HG02623 (cell line): ENCODE measurements around the gene NAV2.

Source experiments
- ATAC-seq: cut with Tn5 transposase; IDR thresholded peaks from one replicate; pipeline ENCODE4 v1.9.1; 2021; ENCODE audit warnings: moderate library complexity; ENCODE audit not compliant: unreplicated experiment

Gene NAV2

GRCh38 chr11:19963697-19964387, 251.2 kb downstream of the NAV2 start:
- ATAC-seq = no peak

DNA sequence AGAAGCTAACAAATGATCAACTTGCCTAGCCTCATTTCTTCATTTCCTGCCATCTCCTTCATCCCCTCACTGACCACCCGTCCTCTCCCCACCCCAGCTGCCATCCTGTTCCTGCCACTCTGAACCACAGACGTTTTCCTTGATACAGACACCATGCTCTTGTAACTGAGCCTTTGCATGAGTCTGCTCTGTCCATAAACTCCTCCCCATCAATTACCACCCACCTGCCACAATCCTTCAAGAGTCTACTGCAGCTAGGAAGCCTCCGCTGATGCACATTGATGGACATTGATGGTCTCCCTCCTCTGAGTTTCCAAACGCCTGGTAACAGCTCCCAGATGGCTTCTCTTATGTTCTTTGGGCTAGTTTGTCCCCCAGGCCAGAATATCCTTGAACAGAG, 253.8 kb downstream of the NAV2 start:
- no peak for ATAC-seq

- no peak for ATAC-seq
Measured at GRCh38 chr11:19966927-19967326, 254.3 kb downstream of the NAV2 start.

DNA sequence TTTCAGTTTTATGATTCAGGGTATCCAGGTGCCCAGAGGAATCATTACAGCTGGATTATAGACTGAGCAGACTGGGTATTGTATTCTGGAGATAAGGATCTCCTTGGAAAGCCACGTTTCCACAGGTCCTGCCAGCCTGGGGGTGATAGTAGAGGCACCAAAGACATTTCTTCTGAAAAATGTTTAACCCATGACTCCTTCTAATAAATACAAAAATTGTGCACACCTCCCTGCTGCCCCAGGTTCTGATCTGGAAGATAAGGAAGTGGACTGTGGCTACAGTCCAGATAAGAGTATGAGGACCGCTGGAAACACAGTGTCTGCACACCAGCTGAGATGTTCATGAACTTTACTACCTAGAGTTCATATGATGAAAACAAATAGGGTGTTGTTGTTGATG, 255.2 kb downstream of the NAV2 start:
- no peak for ATAC-seq

GRCh38 chr11:19968860-19969259, 256.2 kb downstream of the NAV2 start:
- no peak for ATAC-seq

GRCh38 chr11:19970944-19971343, 258.3 kb downstream of the NAV2 start:
- ATAC-seq = no peak

DNA sequence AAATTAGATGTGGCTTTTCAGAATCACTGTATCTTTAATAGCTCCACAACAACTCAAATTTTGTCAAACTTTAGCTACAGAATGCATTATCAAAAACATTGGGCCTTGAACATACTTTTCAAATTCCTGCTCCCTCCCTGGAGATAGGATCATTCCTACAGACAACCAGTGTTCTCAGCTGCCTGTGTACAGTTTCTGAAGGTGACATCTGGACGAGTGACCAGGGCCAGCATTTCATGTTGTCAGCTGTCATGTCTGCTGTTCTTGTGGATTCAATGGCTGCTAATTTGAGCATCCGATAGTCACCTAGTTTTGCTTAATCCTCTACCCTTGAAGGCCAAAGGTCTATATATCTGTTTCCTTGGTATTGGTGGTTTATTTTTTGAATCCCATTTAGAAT, 259.5 kb downstream of the NAV2 start:
- no peak for ATAC-seq

DNA sequence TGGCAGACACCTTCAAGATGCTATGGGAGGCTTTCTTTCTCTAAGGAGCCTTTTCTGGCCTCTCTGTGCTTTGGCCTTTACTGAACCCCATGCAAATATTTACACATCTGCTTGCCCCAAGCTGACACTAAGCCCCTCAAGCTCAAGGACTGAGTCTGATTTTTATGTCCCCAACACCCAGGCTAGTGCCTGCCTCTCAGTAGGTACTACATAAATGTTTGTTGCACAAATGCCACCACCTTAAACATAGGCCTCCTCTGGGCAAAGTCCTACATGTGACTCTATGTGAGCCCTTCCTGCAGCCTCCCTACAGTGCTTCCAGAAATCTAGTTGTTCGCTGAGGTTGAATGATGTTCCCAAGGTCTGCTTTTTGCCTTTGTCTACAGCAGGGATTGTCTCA, 260.0 kb downstream of the NAV2 start:
- no peak for ATAC-seq

GRCh38 chr11:19973136-19973635, 260.5 kb downstream of the NAV2 start:
- ATAC-seq = no peak

DNA sequence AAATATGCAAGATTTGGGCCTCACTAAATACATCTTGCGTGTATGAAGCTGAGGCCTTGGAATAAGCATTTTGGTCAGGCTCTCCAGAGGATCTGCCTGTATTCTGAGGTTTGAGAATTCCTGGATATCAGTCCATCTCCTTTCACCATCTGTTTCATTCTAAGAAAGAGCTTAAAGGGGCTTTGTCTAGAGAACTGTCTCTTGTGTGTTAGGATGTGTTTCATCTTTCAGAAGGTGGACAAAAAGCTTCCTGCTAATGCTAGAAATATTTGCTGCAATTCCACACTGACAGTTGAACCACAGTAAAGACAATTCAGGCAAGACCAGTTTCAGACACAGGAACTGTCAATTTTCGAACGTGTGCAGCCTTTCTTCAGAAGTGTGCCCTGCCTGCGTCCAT, 262.2 kb downstream of the NAV2 start:
- no peak for ATAC-seq

DNA sequence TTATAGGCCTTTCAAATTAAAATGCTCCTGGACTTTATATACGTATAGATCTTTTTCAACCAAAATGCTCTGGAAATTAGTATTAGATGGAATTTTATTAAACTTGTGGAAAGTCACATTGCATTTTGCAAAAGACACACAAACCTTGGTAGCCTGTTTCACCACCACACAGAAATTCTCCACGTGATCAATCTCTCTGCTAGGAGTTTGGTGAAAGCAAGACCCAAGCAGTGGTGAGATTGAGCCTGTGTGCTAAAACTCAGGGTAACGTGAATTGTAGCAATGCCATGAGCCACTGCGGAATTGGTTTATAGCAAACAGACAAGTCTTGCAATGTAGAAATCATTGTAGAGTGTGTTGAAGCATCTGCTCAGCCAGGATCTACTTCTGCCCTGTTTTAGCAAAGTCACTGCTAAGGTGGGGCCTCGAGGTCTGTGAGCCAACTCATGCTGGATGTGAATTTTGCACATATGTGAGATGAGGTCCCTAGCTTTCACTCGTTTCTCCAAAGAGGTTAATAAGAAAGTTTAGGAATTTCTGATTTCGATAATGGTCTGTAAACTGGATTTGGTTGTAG, 262.9 kb downstream of the NAV2 start:
- no peak for ATAC-seq

GRCh38 chr11:19976281-19976941, 263.8 kb downstream of the NAV2 start:
- no peak for ATAC-seq

DNA sequence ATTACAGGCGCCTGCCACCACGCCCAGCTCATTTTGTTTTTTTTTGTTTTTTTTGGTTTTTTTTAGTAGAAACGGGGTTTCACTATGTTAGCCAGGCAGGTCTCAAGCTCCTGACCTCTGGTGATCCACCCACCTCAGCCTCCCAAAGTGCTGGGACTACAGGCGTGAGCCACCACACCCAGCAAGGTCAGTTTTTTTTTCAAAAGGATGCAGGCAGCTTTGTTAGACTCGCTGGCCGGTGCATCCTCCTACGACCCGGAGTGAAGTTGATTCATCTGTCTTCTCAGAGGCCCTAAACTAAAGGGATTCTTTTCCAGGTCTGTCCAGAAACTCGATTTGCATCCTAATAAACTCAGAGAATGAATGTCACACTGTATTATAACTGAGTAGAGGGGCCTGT, 265.3 kb downstream of the NAV2 start:
- no peak for ATAC-seq

DNA sequence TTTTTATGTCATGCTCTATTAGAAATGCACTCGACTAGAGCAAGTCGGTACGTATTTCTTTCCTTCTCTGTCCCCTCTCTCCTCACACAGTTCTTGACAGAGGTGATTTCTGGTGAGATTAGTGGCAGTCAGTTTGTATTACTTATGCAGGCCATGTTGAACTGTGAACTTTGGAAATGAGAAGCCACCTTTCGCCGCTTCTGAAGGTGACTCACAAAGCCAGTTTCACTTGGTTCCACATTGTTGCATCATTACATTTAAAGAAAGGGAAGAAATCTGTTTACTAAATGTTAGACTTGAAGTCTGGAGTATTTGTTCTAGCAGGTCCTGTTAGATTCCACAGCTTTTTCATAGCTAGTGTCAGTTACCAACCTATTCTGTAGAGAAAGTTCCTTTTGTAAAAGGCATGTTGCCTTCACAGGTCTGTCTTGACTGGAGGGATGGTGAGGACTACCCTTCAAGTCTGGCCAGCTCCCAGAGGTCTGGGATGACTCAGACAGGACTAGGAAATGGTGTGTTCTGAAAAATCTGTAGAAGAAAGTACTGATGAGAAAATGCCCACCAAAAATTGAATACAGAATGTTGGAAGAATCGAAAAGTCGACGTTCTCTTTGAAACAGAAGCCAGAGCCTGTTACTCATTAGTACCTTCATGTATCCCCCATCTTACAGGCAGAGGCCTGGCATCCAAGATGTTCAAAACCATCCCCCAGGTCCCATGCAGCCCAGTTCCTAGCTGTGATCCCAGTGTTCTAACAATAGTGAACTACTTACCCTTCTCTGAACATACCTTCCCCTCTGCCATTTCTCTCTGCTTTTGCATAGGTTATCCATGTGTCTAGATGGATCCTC, 266.3 kb downstream of the NAV2 start:
- peak; percentile 67 for ATAC-seq

GRCh38 chr11:19979519-19979845, 266.8 kb downstream of the NAV2 start:
- ATAC-seq = peak; percentile 65

DNA sequence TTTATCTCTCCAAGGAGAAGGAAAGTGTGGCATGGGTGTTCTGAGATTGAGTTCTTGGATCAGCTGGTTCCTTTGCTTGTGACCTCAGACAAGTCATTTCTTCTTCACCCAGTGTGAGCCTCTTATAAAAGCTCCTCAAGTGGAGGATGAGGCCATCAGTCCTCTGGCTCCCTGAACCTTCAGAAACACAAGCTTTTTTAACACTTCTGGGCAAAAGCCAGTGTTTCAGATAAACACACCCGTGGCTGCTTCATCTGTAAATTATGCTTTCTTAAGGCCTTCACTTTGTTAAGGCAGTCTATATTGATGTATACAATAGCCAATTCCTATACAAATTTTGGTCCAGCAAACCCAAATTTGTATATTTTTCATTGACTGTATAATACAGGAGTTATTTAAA, 267.8 kb downstream of the NAV2 start:
- no peak for ATAC-seq

DNA sequence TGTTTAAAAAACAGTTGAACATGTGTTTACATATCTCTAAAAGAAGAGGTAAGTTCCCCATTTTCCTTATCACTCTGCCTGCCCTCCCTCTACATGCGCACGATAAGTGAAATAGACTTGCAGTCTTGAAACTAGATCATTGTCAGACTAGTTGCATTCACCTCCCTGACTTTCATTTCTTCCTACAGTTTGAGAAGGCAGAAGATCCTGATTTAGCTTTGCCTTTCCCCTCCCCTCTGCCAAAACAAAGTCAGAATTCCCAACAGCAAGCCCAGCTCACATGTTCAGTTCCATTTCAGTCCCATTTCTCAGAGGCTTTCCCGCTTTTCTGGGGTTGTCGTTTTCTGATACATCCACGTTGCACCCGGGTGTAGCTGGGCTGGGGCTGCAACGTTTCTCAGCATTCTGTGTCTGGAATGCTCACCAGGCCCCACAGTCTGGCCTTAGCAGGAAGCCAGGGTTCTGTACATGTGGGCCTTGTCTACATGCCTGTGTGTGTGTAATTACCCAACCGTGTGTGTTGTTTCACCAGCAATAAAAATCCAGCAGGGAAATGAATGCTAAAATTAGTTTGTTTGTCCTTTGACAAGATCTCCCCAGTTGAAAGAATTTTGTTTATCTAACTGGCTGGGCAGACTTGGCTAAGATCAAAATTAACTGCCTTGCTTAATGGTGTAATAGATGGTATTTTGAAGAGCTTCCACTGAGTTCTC, 268.5 kb downstream of the NAV2 start:
- no peak for ATAC-seq

DNA sequence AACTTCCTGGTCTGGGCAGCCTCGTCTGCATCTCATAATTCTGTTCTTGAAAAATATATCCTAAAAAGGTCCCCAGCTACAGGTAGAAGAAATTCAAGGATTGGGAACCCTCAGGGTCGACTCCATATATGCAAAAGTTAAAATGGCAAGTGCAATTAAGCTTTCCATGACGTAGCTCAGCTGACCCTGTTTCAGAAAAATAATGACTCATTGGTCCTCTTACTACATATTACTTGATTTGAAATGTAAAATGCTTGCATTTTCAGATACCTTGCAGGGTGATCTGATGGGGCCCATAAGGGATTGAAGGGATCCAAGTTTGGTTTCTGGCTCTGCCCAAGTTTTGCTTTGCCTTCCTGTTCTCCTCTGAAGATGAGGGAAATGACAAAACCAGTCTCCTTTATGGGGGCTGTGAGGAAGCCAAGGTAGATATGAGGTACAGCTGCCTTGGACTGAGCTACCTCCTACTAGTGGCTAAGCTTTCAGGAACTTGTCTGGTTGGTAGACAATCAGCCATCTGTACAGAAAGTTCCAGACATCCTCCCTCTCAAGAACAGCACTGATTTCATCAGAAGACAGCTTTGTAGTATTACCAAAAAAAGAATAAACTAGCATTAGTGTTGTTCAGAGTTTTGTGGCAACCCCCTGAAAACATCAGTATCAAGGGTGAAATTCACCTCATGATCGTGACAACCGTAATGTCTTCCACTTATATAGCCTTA, 270.3 kb downstream of the NAV2 start:
- no peak for ATAC-seq

- ATAC-seq = no peak
Measured at GRCh38 chr11:19984048-19984742, 271.6 kb downstream of the NAV2 start.

- ATAC-seq = no peak
Measured at GRCh38 chr11:19985111-19985510, 272.5 kb downstream of the NAV2 start.
